B cell (primary cell): ENCODE results near the gene TNFRSF19. TPM values are rescaled to one million over a fixed set of nuclear protein-coding genes. Genes with fewer than 3 reads are reported as not detected.

Experiments
- ATAC-seq: fragments of 200-7000 bp; cut with Tn5 transposase; one replicate; pipeline ENCODE4 v1.10.0; 2021; ENCODE audit warnings: low read depth, mild to moderate bottlenecking, moderate number of reproducible peaks, moderate library complexity
- CTCF ChIA-PET: fragments of 350-600 bp; sonication (Branson Sonifier 250); formaldehyde crosslinking; loops from one replicate; lab custom pipeline; 2021; ENCODE audit warnings: antibody characterized with exemption, inconsistent platforms; lab: Charles Lee
- POLR2A ChIA-PET: fragments of 350-600 bp; sonication (Branson Sonifier 250); formaldehyde crosslinking; loops from one replicate; lab custom pipeline; 2021; ENCODE audit warnings: antibody characterized with exemption; lab: Charles Lee
- DNase-seq: peaks from one replicate; pipeline ENCODE4 v3.0.0; 2013
- H2AFZ ChIP-seq: 2 replicates; pipeline ENCODE4 v1.6.1; 2012; ENCODE audit warnings: mild to moderate bottlenecking, low read depth, low read length; ENCODE audit not compliant: insufficient read depth, poor library complexity, severe bottlenecking
- H3K27ac ChIP-seq, 2 donors: 1 replicate in 1 of 2; 2 replicates in 1 of 2; pipeline ENCODE4 v1.5.1; 2012 to 2013; ENCODE audit warnings: low read length in 2 of 2, mild to moderate bottlenecking in 2 of 2, moderate library complexity in 1 of 2
- H3K27me3 ChIP-seq, 4 experiments: fragments of 200-600 bp in 1 of 4; sonication (generic) in 1 of 4; replicated peaks in 1 of 4; 1 replicate in 2 of 4; 2 replicates in 2 of 4; pipeline versions ENCODE4 v1.6.1 to v1.7.0; 2013 to 2016; ENCODE audit warnings: low read length in 3 of 4, mild to moderate bottlenecking in 2 of 4, mixed read lengths in 1 of 4, moderate library complexity in 1 of 4; ENCODE audit not compliant: insufficient read depth in 4 of 4, control insufficient read depth in 3 of 4; ENCODE audit errors: control extremely low read depth in 1 of 4
- H3K36me3 ChIP-seq, 2 experiments: replicated peaks in 1 of 2; 1 replicate in 1 of 2; 2 replicates in 1 of 2; pipeline versions ENCODE4 v1.6.1 to v1.7.1; 2013; ENCODE audit warnings: low read length in 1 of 2; ENCODE audit not compliant: insufficient read depth in 2 of 2, control insufficient read depth in 1 of 2; ENCODE audit errors: control extremely low read depth in 1 of 2, extremely low read depth in 1 of 2
- H3K4me1 ChIP-seq, 2 donors: fragments of 200-600 bp in 1 of 2; sonication (generic) in 1 of 2; 1 replicate in 1 of 2; 2 replicates in 1 of 2; pipeline versions ENCODE4 v1.5.1 to v1.6.1; 2013 to 2017; ENCODE audit warnings: low read length in 2 of 2; ENCODE audit not compliant: control insufficient read depth in 2 of 2, insufficient read depth in 2 of 2
- H3K4me2 ChIP-seq: replicated peaks from 2 replicates; pipeline ENCODE3; 2012; ENCODE audit warnings: mild to moderate bottlenecking, low read depth, low read length; ENCODE audit not compliant: poor library complexity, severe bottlenecking
- H3K4me3 ChIP-seq, 5 experiments: fragments of 200-600 bp in 1 of 5; sonication (generic) in 1 of 5; 1 replicate in 3 of 5; 2 replicates in 2 of 5; pipeline versions ENCODE4 v1.5.1 to v1.7.0; 2011 to 2016; ENCODE audit warnings: low read length in 4 of 5, mild to moderate bottlenecking in 4 of 5, low read depth in 2 of 5, control low read depth in 1 of 5, moderate library complexity in 1 of 5; ENCODE audit not compliant: insufficient read depth in 1 of 5; ENCODE audit errors: control extremely low read depth in 1 of 5, extremely low read depth in 1 of 5
- H3K79me2 ChIP-seq: fragments of 200-600 bp; sonication (generic); one replicate; pipeline ENCODE4 v1.6.0; 2016; ENCODE audit warnings: low read length; ENCODE audit not compliant: control insufficient read depth, insufficient read depth
- H3K9ac ChIP-seq: fragments of 200-600 bp; sonication (generic); 2 replicates; pipeline ENCODE4 v1.6.1; 2017; ENCODE audit warnings: mild to moderate bottlenecking, low read length, moderate library complexity
- H3K9me3 ChIP-seq, 3 donors: one replicate each; pipeline versions ENCODE4 v1.6.1 to v1.7.1; 2013; ENCODE audit warnings: low read length in 2 of 3; ENCODE audit not compliant: control insufficient read depth in 2 of 3, insufficient read depth in 1 of 3; ENCODE audit errors: control extremely low read depth in 1 of 3
- H4K20me1 ChIP-seq: 2 replicates; pipeline ENCODE4 v1.6.0; 2012; ENCODE audit warnings: mild to moderate bottlenecking, low read length; ENCODE audit not compliant: insufficient read depth, control insufficient read depth, poor library complexity, severe bottlenecking
- H3K27ac Mint-ChIP-seq: one replicate; pipeline ENCODE4 v1.8.0; 2021; ENCODE audit warnings: mixed read lengths
- H3K27me3 Mint-ChIP-seq: one replicate; pipeline ENCODE4 v1.8.0; 2021; ENCODE audit warnings: mixed read lengths
- H3K4me1 Mint-ChIP-seq: one replicate; pipeline ENCODE4 v1.8.0; 2021; ENCODE audit warnings: mixed read lengths
- H3K4me3 Mint-ChIP-seq: one replicate; pipeline ENCODE4 v1.8.0; 2021; ENCODE audit warnings: mixed read lengths
- H3K9me3 Mint-ChIP-seq: one replicate; pipeline ENCODE4 v1.8.0; 2022; ENCODE audit warnings: mixed read lengths; ENCODE audit not compliant: insufficient read depth
- EZH2 ChIP-seq: IDR thresholded peaks from 2 replicates; pipeline ENCODE4 v1.6.1; 2012; ENCODE audit warnings: borderline replicate concordance, low read depth, mild to moderate bottlenecking, moderate library complexity, low read length; ENCODE audit not compliant: insufficient read depth, poor library complexity, severe bottlenecking
- WGBS: methylation state at CpG from one replicate; pipeline ENCODE4 v1.1.5; 2013; ENCODE audit warnings: missing lambda C conversion rate; ENCODE audit not compliant: insufficient coverage; 5-methylcytosine and 5-hydroxymethylcytosine counted together
- intact Hi-C: fragments of 100-400 bp; cut with micrococcal nuclease; formaldehyde crosslinking; loops from one replicate; pipeline ENCODE4 v1.10.0; 2022
- polyA plus RNA-seq: library from polyadenylated mRNA; depleted of rRNA; stranded (reverse); fragments of >200 nt; gene quantifications from 2 replicates; pipeline ENCODE4 v1.2.3, GENCODE V29; 2012
- total RNA-seq, 2 donors: library from RNA; stranded (reverse); fragments of 120-200 nt in 1 of 2; gene quantifications; 1 replicate in 1 of 2; 2 replicates in 1 of 2; pipeline versions ENCODE4 v1.2.3 to v1.2.4, GENCODE V29; 2013 to 2022
- TF ChIP-seq, protein P1 (sequence below): fragments of 200-600 bp; IDR thresholded peaks from one replicate; pipeline ENCODE4 v1.8.0; 2022; ENCODE audit warnings: antibody characterized with exemption, mild to moderate bottlenecking

The TNFRSF19 gene
- total and polyA plus RNA-seq, 2 donors (not counting 1 experiment from before 2014, with no cell fraction given) = 0.36 TPM; not detected in 1

DNA sequence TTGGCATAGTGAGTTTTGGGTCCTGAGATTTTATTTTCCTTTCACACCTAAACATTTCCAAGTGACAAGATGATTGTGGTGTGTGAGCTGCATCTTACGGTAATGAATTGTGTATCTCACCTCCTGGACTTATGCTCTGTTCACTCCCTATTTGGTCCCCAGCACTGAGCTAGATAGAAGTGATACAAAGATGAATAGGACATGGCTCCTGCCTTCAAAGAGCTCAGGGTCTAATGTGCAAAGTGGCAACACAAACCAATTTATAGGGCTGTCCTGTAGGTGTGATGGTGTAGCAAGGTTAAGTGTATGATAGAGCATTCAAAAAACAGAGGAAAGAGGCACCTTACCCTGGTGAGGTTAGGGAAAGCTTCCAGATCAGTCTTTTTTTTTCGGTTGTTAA, 17.6 kb upstream of the TNFRSF19 start:
- H2AFZ ChIP-seq = no peak overlapping the region
- H3K36me3 ChIP-seq = no peaks in the 10 kb centered on the region
- H3K27ac Mint-ChIP-seq = no peak overlapping the region
- no peaks in the 10 kb centered on the region for H3K4me1 Mint-ChIP-seq
- no peaks in the 10 kb centered on the region for H3K4me1 ChIP-seq
- intact Hi-C loops = no loop called here
- peaks cover 34% of the 10 kb centered on the region for H3K27me3 Mint-ChIP-seq
- no CpG with 5 or more reads among the region's 2 CpGs for WGBS
- no peak overlapping the region for H3K4me3 ChIP-seq
- H3K79me2 ChIP-seq = no peaks in the 10 kb centered on the region
- CTCF ChIA-PET = interaction anchor here (1.0 kb wide), 1 partner anchor 258 kb away, joined by 3 read pairs; no protein-coding TSS in a partner anchor
- DNase-seq (no peak), ATAC-seq (no peak)
- H3K27ac ChIP-seq = no peak overlapping the region
- POLR2A ChIA-PET = no interaction called here
- no peak overlapping the region for H3K9ac ChIP-seq
- H3K9me3 Mint-ChIP-seq = no peaks in the 10 kb centered on the region
- TF ChIP-seq, protein P1, sequence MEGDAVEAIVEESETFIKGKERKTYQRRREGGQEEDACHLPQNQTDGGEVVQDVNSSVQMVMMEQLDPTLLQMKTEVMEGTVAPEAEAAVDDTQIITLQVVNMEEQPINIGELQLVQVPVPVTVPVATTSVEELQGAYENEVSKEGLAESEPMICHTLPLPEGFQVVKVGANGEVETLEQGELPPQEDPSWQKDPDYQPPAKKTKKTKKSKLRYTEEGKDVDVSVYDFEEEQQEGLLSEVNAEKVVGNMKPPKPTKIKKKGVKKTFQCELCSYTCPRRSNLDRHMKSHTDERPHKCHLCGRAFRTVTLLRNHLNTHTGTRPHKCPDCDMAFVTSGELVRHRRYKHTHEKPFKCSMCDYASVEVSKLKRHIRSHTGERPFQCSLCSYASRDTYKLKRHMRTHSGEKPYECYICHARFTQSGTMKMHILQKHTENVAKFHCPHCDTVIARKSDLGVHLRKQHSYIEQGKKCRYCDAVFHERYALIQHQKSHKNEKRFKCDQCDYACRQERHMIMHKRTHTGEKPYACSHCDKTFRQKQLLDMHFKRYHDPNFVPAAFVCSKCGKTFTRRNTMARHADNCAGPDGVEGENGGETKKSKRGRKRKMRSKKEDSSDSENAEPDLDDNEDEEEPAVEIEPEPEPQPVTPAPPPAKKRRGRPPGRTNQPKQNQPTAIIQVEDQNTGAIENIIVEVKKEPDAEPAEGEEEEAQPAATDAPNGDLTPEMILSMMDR = no peak
- TF ChIP-seq EZH2 = no peak
- no peaks in the 10 kb centered on the region for H3K9me3 ChIP-seq
- H3K27me3 ChIP-seq = peaks cover 0 to 29% (median 5%) of the 10 kb centered on the region in 4 experiments
- H4K20me1 ChIP-seq = no peaks in the 10 kb centered on the region
- H3K4me2 ChIP-seq = no peak overlapping the region
- H3K4me3 Mint-ChIP-seq = no peak overlapping the region

DNA sequence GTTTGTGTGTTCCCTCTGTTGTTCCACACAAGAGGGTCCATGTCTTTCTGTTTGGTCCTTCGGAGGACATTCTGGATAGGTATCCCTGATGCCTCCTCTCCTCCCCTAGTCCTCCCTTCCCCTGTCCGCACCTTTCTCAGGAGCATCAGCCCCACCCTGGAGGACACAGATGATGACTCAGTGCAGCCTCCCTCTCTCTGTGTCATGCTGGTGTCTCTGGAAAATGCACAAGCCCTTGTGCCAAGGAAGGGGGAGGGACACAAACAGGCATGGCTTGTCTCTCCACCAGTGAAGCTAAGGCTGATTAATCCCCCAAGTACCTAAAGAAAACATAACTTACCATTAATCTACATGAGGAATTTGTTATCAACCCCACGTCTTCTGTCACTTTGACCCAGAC, 16.2 kb upstream of the TNFRSF19 start:
- Histone ChIP-seq H3K36me3 (no peaks in the 10 kb centered on the region), H4K20me1 (no peaks in the 10 kb centered on the region), H3K27me3 (peaks cover 0 to 25% (median 3%) of the 10 kb centered on the region in 4 experiments), H3K9me3 (peaks cover 0 to 3% (median 0%) of the 10 kb centered on the region in 3 donors), H2AFZ (no peak overlapping the region), H3K4me2 (no peak overlapping the region), H3K27ac (no peak overlapping the region), H3K79me2 (no peaks in the 10 kb centered on the region), H3K9ac (no peak overlapping the region), H3K4me1 (no peaks in the 10 kb centered on the region), H3K4me3 (no peak overlapping the region)
- Mint-ChIP-seq H3K4me3 (no peak overlapping the region), H3K9me3 (no peaks in the 10 kb centered on the region), H3K27ac (no peak overlapping the region), H3K4me1 (no peaks in the 10 kb centered on the region), H3K27me3 (peaks cover 24% of the 10 kb centered on the region)
- 88% methylated on average over 1 of the region's 3 CpGs for whole genome bisulfite sequencing
- POLR2A ChIA-PET = no interaction called here
- no peak for ATAC-seq
- DNase-seq = no peak
- intact Hi-C loops = no loop called here
- CTCF ChIA-PET = no interaction called here
- TF ChIP-seq, protein P1 = no peak
- no peak for TF ChIP-seq EZH2
